Activated T-cell treated with anti-CD3 and anti-CD28 coated beads for 1 hour (primary cell): ENCODE measurements around the gene GPR157.
A peak's percentile ranks its signal among the peaks of the same experiment; 100 is the strongest.
"Not testable (repeated sequence)": the region's sequence is repeated elsewhere in the genome, so short reads cannot be mapped to it uniquely, and the experiment has no call there.

Source experiments
- DNase-seq: peaks from one replicate; pipeline ENCODE4 v3.0.0-alpha.2; 2020; ENCODE audit warnings: low read depth

The GPR157 gene

GRCh38 chr1:9118186-9118585 is 10.7 kb downstream of the GPR157 start:
- no peak for DNase-seq

- DNase-seq, result no peak
These were observed 13.3 kb downstream of the GPR157 start for GRCh38 chr1:9115351-9116205.

- no peak for DNase-seq
These were observed 15.7 kb downstream of the GPR157 start for GRCh38 chr1:9112961-9113880.

GRCh38 chr1:9111957-9112356 is 16.9 kb downstream of the GPR157 start:
- no peak for DNase-seq

GRCh38 chr1:9111357-9111691 is 17.6 kb downstream of the GPR157 start:
- DNase-seq, result no peak

- peak; percentile 86 for DNase-seq
These were observed 18.1 kb downstream of the GPR157 start for GRCh38 chr1:9110669-9111356.

GRCh38 chr1:9108056-9108665 is 20.7 kb downstream of the GPR157 start:
- DNase-seq, result no peak

- no peak for DNase-seq
These were observed 21.8 kb downstream of the GPR157 start for GRCh38 chr1:9107136-9107535.

- no peak for DNase-seq
These were observed 22.6 kb downstream of the GPR157 start for GRCh38 chr1:9106286-9106685.

GRCh38 chr1:9105336-9105867 is 23.5 kb downstream of the GPR157 start:
- DNase-seq, result no peak

GRCh38 chr1:9101510-9102146 is 27.3 kb downstream of the GPR157 start:
- no peak for DNase-seq

- DNase-seq, result no peak
These were observed 28.3 kb downstream of the GPR157 start for GRCh38 chr1:9100471-9101043.

GRCh38 chr1:9099555-9099954 is 29.3 kb downstream of the GPR157 start:
- DNase-seq, result no peak

GRCh38 chr1:9097947-9098705 is 30.8 kb downstream of the GPR157 start:
- DNase-seq, result no peak

- DNase-seq, result no peak
These were observed 33.1 kb downstream of the GPR157 start for GRCh38 chr1:9095818-9096217.

GRCh38 chr1:9093996-9094595 is 34.8 kb downstream of the GPR157 start:
- not testable (repeated sequence) for DNase-seq

- no peak for DNase-seq
These were observed 35.3 kb downstream of the GPR157 start for GRCh38 chr1:9093581-9093980.

GRCh38 chr1:9093091-9093490 is 35.8 kb downstream of the GPR157 start:
- DNase-seq, result no peak

- DNase-seq, result no peak
These were observed 40.1 kb downstream of the GPR157 start for GRCh38 chr1:9088807-9089206.
